HUES64 (cell line): ENCODE results near the gene RNF145.
"Not testable (repeated sequence)": the region's sequence is repeated elsewhere in the genome, so short reads cannot be mapped to it uniquely, and the experiment has no call there.

Experiments used
- H3K27ac ChIP-seq: 2 replicates; pipeline ENCODE4 v1.7.0; 2013; ENCODE audit warnings: low read depth, low read length, inconsistent platforms
- H3K27me3 ChIP-seq: 2 replicates; pipeline ENCODE4 v1.6.1; 2013; ENCODE audit warnings: mild to moderate bottlenecking, low read length; ENCODE audit not compliant: insufficient read depth
- H3K36me3 ChIP-seq: 2 replicates; pipeline ENCODE4 v1.6.1; 2013; ENCODE audit warnings: mild to moderate bottlenecking, low read length; ENCODE audit not compliant: insufficient read depth
- H3K4me1 ChIP-seq: 2 replicates; pipeline ENCODE4 v1.6.1; 2013; ENCODE audit warnings: mild to moderate bottlenecking, low read length, moderate library complexity; ENCODE audit not compliant: insufficient read depth
- H3K4me3 ChIP-seq: 2 replicates; pipeline ENCODE4 v1.5.1; 2013; ENCODE audit warnings: mild to moderate bottlenecking, low read length, moderate library complexity
- H3K9ac ChIP-seq: 2 replicates; pipeline ENCODE4 v1.6.1; 2013; ENCODE audit warnings: mild to moderate bottlenecking, low read depth, low read length
- H3K9me3 ChIP-seq: 2 replicates; pipeline ENCODE4 v1.6.1; 2013; ENCODE audit warnings: low read depth, low read length; ENCODE audit not compliant: insufficient read depth
- WGBS: fragments of 150-250, 120-280 bp; methylation state at CpG from one replicate; pipeline ENCODE4 v1.1.7; 2013; ENCODE audit warnings: missing lambda C conversion rate; 5-methylcytosine and 5-hydroxymethylcytosine counted together

The RNF145 gene

GRCh38 chr5:159156426-159157238 lies 52.7 kb downstream of the RNF145 start:
- no peak overlapping the region for H3K9ac ChIP-seq
- no peaks in the 10 kb centered on the region for H3K9me3 ChIP-seq
- WGBS: 69% methylated on average over 6 of the region's 6 CpGs
- peaks cover 7% of the 10 kb centered on the region; the same call in 1 of the 2 replicates for H3K4me1 ChIP-seq
- no peak overlapping the region for H3K4me3 ChIP-seq
- H3K36me3 ChIP-seq: peaks cover 50% of the 10 kb centered on the region
- no peaks in the 10 kb centered on the region for H3K27me3 ChIP-seq
- no peak overlapping the region for H3K27ac ChIP-seq

- Histone ChIP-seq H3K27ac (no peak overlapping the region), H3K4me3 (no peak overlapping the region)
- 100% methylated on average over 2 of the region's 2 CpGs for WGBS
Observed at GRCh38 chr5:159155960-159156359, 53.4 kb downstream of the RNF145 start.

GRCh38 chr5:159152876-159153275 lies 56.5 kb downstream of the RNF145 start:
- peaks cover 13% of the 10 kb centered on the region for H3K36me3 ChIP-seq
- WGBS: 100% methylated on average over 1 of the region's 2 CpGs
- H3K4me3 ChIP-seq: no peak overlapping the region
- H3K4me1 ChIP-seq: no peaks in the 10 kb centered on the region
- no peaks in the 10 kb centered on the region for H3K9me3 ChIP-seq
- no peak overlapping the region for H3K9ac ChIP-seq
- H3K27ac ChIP-seq: no peak overlapping the region
- no peaks in the 10 kb centered on the region for H3K27me3 ChIP-seq

More at GRCh38 chr5:159155960-159156359, 53.4 kb downstream of the RNF145 start:
- no peaks in the 10 kb centered on the region for H3K27me3 ChIP-seq
- no peak overlapping the region for H3K9ac ChIP-seq
- H3K9me3 ChIP-seq: no peaks in the 10 kb centered on the region
- peaks cover 7% of the 10 kb centered on the region; the same call in 1 of the 2 replicates for H3K4me1 ChIP-seq
- H3K36me3 ChIP-seq: peaks cover 44% of the 10 kb centered on the region

- Histone ChIP-seq H3K27me3 (no peaks in the 10 kb centered on the region), H3K9ac (no peak overlapping the region), H3K27ac (no peak overlapping the region), H3K4me1 (no peaks in the 10 kb centered on the region), H3K4me3 (no peak overlapping the region), H3K36me3 (no peaks in the 10 kb centered on the region), H3K9me3 (no peaks in the 10 kb centered on the region)
- whole genome bisulfite sequencing: 97% methylated on average over 7 of the region's 7 CpGs
Observed at GRCh38 chr5:159149085-159149484, 60.3 kb downstream of the RNF145 start.

GRCh38 chr5:159147976-159148375 lies 61.4 kb downstream of the RNF145 start:
- H3K36me3 ChIP-seq: no peaks in the 10 kb centered on the region
- 70% methylated on average over 1 of the region's 1 CpG for WGBS
- H3K27me3 ChIP-seq: no peaks in the 10 kb centered on the region
- no peak overlapping the region for H3K9ac ChIP-seq
- no peaks in the 10 kb centered on the region for H3K4me1 ChIP-seq
- no peak overlapping the region for H3K4me3 ChIP-seq
- no peaks in the 10 kb centered on the region for H3K9me3 ChIP-seq
- H3K27ac ChIP-seq: no peak overlapping the region

- Histone ChIP-seq H3K36me3 (no peaks in the 10 kb centered on the region), H3K9ac (no peak overlapping the region), H3K9me3 (no peaks in the 10 kb centered on the region), H3K27ac (no peak overlapping the region), H3K4me1 (no peaks in the 10 kb centered on the region), H3K27me3 (no peaks in the 10 kb centered on the region), H3K4me3 (no peak overlapping the region)
- 60% methylated on average over 3 of the region's 4 CpGs for WGBS
Observed at GRCh38 chr5:159146839-159147238, 62.5 kb downstream of the RNF145 start.

- not testable (repeated sequence) for H3K9ac ChIP-seq, H3K4me1 ChIP-seq, H3K4me3 ChIP-seq, H3K36me3 ChIP-seq, H3K27ac ChIP-seq, H3K9me3 ChIP-seq, H3K27me3 ChIP-seq
- 89% methylated on average over 1 of the region's 1 CpG for WGBS
Observed at GRCh38 chr5:159145160-159145559, 64.2 kb downstream of the RNF145 start.

GRCh38 chr5:159139802-159140201 lies 69.6 kb downstream of the RNF145 start:
- no peak overlapping the region for H3K9ac ChIP-seq
- H3K36me3 ChIP-seq: no peaks in the 10 kb centered on the region
- WGBS: 86% methylated on average over 7 of the region's 7 CpGs
- no peaks in the 10 kb centered on the region for H3K4me1 ChIP-seq
- no peaks in the 10 kb centered on the region for H3K9me3 ChIP-seq
- no peak overlapping the region for H3K4me3 ChIP-seq
- H3K27ac ChIP-seq: no peak overlapping the region
- no peaks in the 10 kb centered on the region for H3K27me3 ChIP-seq

- no peaks in the 10 kb centered on the region for H3K27me3 ChIP-seq
- no peak overlapping the region for H3K27ac ChIP-seq
- H3K9me3 ChIP-seq: no peaks in the 10 kb centered on the region
- no peaks in the 10 kb centered on the region for H3K36me3 ChIP-seq
- H3K9ac ChIP-seq: no peak overlapping the region
- no peak overlapping the region for H3K4me3 ChIP-seq
- WGBS: 70% methylated on average over 8 of the region's 9 CpGs
- no peaks in the 10 kb centered on the region for H3K4me1 ChIP-seq
Observed at GRCh38 chr5:159135896-159136531, 73.3 kb downstream of the RNF145 start.

GRCh38 chr5:159133041-159133741 lies 76.2 kb downstream of the RNF145 start:
- no peak overlapping the region for H3K4me3 ChIP-seq
- no peaks in the 10 kb centered on the region for H3K4me1 ChIP-seq
- H3K27ac ChIP-seq: no peak overlapping the region
- 51% methylated on average over 10 of the region's 11 CpGs for WGBS
- no peak overlapping the region for H3K9ac ChIP-seq
- no peaks in the 10 kb centered on the region for H3K9me3 ChIP-seq
- no peaks in the 10 kb centered on the region for H3K27me3 ChIP-seq
- H3K36me3 ChIP-seq: no peaks in the 10 kb centered on the region

GRCh38 chr5:159132429-159133040 lies 76.8 kb downstream of the RNF145 start:
- no peaks in the 10 kb centered on the region for H3K4me1 ChIP-seq
- H3K27ac ChIP-seq: no peak overlapping the region
- H3K4me3 ChIP-seq: no peak overlapping the region
- H3K9ac ChIP-seq: no peak overlapping the region
- WGBS: 92% methylated on average over 5 of the region's 5 CpGs
- no peaks in the 10 kb centered on the region for H3K36me3 ChIP-seq
- H3K27me3 ChIP-seq: no peaks in the 10 kb centered on the region
- H3K9me3 ChIP-seq: no peaks in the 10 kb centered on the region
